Loucy (cell line): ENCODE measurements around the gene SH2D3C.

Source experiments
- CTCF ChIP-seq: fragments of 200-600 bp; sonication (generic); conservative IDR thresholded peaks from 2 replicates; pipeline ENCODE4 v1.5.1; 2014; ENCODE audit warnings: mild to moderate bottlenecking, antibody characterized with exemption, low read length
- EZH2phosphoT487 ChIP-seq: fragments of 200-600 bp; IDR thresholded peaks from 2 replicates; pipeline ENCODE4 v1.6.1; 2018; ENCODE audit warnings: antibody characterized with exemption, mild to moderate bottlenecking, moderate library complexity, borderline replicate concordance

DNA sequence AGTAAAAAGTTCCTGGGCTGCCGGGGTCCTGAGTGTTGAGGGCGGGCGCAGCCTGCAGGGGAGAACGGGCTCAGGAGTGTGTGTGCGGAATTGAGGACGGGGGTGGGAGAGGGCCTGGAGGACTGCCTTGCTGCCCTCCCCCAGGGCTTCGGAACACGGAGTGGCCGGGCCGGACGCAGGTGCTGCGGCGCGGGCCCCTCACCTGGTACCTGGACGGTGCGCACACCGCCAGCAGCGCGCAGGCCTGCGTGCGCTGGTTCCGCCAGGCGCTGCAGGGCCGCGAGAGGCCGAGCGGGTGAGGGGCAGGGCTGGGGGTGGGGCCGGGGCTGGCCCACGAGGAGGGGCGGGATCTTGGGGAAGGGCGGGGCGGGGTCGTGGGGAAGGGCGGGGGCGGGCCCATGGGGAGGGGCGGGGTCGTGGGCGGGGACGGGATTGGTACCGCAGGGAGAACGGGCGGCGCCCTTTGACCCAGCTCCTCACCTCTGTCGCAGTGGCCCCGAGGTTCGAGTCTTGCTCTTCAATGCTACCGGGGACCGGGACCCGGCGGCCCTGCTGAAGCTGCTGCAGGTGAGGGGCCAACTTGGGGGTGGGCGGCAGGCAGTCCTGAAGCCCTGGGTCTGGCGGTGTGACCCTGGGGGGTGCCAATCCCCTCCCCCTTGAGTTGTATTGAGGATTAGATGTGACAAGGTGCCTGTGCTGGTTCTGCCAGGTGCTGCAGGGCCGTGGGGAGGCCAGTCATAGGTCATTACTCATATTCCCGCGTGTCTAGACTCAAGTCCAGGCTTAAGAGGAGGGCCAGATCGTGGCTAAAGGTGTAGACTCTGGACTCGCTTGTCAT lies 31.3 kb upstream of the SH2D3C start:
- TF ChIP-seq CTCF (no peak), EZH2phosphoT487 (no peak)
